ENCODE results near the gene SLC2A6. TPM values are rescaled to one million over a fixed set of nuclear protein-coding genes. Genes with fewer than 3 reads are reported as not detected.

SLC2A6 gene
- total RNA-seq, 4 donors from 2014 or later, result 1.1 to 3.8 (median 2.5) TPM

DNA sequence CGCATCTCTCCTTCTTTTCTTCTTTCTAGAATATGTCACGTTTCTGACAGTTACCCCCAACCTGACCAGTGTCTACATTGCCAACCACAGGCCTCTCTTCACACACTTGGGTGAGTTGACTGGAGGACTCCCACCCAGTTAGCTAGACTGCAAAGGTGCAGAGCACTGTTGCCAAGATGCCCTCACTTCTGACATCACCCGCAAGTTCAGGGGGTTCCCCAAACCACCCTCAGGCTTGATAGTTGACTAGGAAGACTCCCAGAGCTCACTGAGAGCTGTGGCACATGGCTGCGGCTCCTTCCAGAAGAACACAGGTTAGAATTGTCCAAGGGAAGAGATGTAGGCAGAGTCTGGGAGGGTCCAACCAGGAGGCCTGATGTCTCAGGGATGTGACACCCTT lies 39.6 kb downstream of the SLC2A6 start:
- intact Hi-C loops (cut with DNase I), result no loop called here
- DNase-seq, result no peak
- Histone ChIP-seq H3K4me3 (replicated peaks in 1 of 3) (no peak overlapping the region), H3K4me1 (no peaks in the 10 kb centered on the region), H3K27me3 (no peaks in the 10 kb centered on the region), H3K27ac (no peak overlapping the region), H3K9me3 (no peaks in the 10 kb centered on the region), H3K36me3 (no peaks in the 10 kb centered on the region)
- 67 to 75% methylated on average over 4 of the region's 4 CpGs for WGBS, 2 donors
- TF ChIP-seq, protein P1, sequence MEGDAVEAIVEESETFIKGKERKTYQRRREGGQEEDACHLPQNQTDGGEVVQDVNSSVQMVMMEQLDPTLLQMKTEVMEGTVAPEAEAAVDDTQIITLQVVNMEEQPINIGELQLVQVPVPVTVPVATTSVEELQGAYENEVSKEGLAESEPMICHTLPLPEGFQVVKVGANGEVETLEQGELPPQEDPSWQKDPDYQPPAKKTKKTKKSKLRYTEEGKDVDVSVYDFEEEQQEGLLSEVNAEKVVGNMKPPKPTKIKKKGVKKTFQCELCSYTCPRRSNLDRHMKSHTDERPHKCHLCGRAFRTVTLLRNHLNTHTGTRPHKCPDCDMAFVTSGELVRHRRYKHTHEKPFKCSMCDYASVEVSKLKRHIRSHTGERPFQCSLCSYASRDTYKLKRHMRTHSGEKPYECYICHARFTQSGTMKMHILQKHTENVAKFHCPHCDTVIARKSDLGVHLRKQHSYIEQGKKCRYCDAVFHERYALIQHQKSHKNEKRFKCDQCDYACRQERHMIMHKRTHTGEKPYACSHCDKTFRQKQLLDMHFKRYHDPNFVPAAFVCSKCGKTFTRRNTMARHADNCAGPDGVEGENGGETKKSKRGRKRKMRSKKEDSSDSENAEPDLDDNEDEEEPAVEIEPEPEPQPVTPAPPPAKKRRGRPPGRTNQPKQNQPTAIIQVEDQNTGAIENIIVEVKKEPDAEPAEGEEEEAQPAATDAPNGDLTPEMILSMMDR (IDR thresholded peaks at IDR 0.05), result no peak
- no peak for TF ChIP-seq POLR2A (IDR thresholded peaks at IDR 0.05)

DNA sequence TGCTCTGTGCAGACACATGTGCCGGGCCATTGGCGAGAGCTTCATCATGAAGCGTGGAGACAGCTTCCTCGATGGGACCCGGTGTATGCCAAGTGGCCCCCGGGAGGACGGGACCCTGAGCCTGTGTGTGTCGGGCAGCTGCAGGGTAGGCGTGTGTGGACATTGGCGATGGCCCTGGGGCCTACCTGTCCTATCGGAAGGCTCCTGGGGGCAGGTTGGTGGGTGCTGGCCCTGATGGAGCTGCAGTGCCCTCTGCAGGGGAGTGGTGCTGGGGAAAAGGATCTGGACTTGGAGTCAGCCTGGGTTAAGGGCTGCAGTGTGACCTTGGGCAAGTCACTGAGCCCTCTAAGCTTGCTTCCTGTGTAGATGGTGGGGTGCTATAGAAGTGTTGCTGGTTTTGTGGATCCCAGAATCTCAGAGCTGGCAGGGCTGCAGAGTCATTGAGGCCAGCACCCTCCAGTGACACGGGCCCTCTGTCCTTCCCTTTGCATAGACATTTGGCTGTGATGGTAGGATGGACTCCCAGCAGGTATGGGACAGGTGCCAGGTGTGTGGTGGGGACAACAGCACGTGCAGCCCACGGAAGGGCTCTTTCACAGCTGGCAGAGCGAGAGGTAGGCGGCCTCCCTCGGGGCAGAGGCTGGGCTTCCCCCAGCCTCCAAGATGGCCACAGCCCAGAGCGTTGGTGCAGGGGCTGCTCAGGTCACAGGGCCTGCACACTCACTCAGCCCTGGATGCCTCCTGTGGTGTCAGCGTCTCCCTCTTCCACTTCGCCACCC lies 41.0 kb downstream of the SLC2A6 start:
- H3K27me3 ChIP-seq, result no peaks in the 10 kb centered on the region
- WGBS, 2 donors, result 92 to 93% methylated on average over 11 to 20 of the region's 20 CpGs
- TF ChIP-seq, protein P1 (IDR thresholded peaks at IDR 0.05), result no peak
- TF ChIP-seq POLR2A (IDR thresholded peaks at IDR 0.05), result no peak
- H3K9me3 ChIP-seq, result no peaks in the 10 kb centered on the region
- H3K4me1 ChIP-seq, result no peaks in the 10 kb centered on the region
- no peak for DNase-seq
- intact Hi-C loops (cut with DNase I), result no loop called here
- no peaks in the 10 kb centered on the region for H3K36me3 ChIP-seq
- H3K27ac ChIP-seq, result no peak overlapping the region
- no peak overlapping the region for H3K4me3 ChIP-seq (replicated peaks in 1 of 3)

DNA sequence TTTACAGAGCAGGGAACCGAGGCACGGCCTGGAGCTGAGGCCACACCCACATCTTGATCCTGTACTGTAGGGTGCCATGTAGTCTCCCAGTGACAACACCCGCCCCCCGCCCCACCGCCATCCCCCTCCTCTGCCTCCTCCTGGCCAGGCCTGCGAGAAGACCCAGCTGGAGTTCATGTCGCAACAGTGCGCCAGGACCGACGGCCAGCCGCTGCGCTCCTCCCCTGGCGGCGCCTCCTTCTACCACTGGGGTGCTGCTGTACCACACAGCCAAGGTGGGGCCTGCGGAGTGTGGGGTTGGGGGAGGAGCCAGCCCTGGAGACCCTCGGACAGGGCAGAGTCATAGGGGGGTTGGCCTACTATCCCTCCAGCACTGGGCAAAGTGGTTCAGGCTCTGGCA lies 42.2 kb downstream of the SLC2A6 start:
- no peak for DNase-seq
- Histone ChIP-seq H3K27ac (no peak overlapping the region), H3K27me3 (no peaks in the 10 kb centered on the region), H3K36me3 (no peaks in the 10 kb centered on the region), H3K4me3 (replicated peaks in 1 of 3) (no peak overlapping the region), H3K9me3 (no peaks in the 10 kb centered on the region), H3K4me1 (no peaks in the 10 kb centered on the region)
- intact Hi-C loops (cut with DNase I), result no loop called here
- no peak for TF ChIP-seq POLR2A (IDR thresholded peaks at IDR 0.05)
- TF ChIP-seq, protein P1 (IDR thresholded peaks at IDR 0.05), result no peak
- WGBS, 2 donors, result 77 to 93% methylated on average over 2 to 10 of the region's 16 CpGs

DNA sequence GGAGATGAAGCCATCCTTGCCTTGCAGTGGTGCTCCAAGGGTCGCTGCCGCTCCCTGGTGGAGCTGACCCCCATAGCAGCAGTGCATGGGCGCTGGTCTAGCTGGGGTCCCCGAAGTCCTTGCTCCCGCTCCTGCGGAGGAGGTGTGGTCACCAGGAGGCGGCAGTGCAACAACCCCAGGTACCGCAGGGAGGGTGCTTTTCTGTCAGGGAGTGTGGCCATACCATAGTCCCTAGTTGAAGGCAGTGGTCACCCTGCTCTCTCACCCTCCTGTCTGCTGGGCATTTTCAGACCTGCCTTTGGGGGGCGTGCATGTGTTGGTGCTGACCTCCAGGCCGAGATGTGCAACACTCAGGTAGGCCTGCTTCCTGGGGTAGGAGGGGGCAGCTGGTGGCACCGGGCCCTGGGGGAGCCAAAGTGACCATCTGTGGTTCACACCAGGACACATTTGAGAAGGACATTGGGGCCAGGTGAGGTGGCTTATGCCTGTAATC lies 45.5 kb downstream of the SLC2A6 start:
- DNase-seq, result no peak
- H3K9me3 ChIP-seq, result no peaks in the 10 kb centered on the region
- no peaks in the 10 kb centered on the region for H3K36me3 ChIP-seq
- 86 to 94% methylated on average over 3 to 6 of the region's 11 CpGs for WGBS, 2 donors
- intact Hi-C loops (cut with DNase I), result no loop called here
- peaks cover 0 to 9% of the 10 kb centered on the region in 2 donors for H3K4me1 ChIP-seq
- no peak overlapping the region for H3K27ac ChIP-seq
- H3K4me3 ChIP-seq (replicated peaks in 1 of 3), result no peak overlapping the region
- H3K27me3 ChIP-seq, result no peaks in the 10 kb centered on the region
- TF ChIP-seq, protein P1 (IDR thresholded peaks at IDR 0.05), result no peak
- no peak for TF ChIP-seq POLR2A (IDR thresholded peaks at IDR 0.05)

DNA sequence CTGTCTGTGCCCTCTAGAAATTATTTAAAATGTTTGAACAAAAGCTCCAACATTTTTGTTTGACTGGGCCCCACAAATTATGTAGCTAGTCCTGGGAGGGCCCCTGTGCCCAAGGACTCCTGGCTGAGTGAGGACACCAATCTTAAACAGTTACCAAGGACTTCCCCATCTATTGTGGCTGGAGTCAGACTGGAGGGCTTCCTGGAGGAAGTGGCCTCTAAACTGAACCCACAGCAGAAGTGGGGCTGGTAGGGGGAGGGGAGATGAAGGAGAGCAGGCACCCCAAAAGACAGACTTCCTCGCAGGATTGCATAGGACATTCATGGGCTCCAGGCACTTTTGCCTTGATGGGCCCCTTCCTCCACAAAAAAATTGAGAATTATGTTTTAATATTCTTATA lies 48.7 kb downstream of the SLC2A6 start:
- 93 to 94% methylated on average over 1 of the region's 1 CpG for WGBS, 2 donors
- Histone ChIP-seq H3K4me3 (replicated peaks in 1 of 3) (no peak overlapping the region), H3K9me3 (no peaks in the 10 kb centered on the region), H3K27me3 (no peaks in the 10 kb centered on the region), H3K36me3 (no peaks in the 10 kb centered on the region), H3K4me1 (peaks cover 3 to 16% of the 10 kb centered on the region in 2 donors), H3K27ac (no peak overlapping the region)
- intact Hi-C loops (cut with DNase I), result no loop called here
- DNase-seq, result no peak
- TF ChIP-seq, protein P1 (IDR thresholded peaks at IDR 0.05), result no peak
- no peak for TF ChIP-seq POLR2A (IDR thresholded peaks at IDR 0.05)
